HG02678 (cell line): ENCODE measurements around the gene DYRK1B.

ENCODE experiments used
- ATAC-seq: cut with Tn5 transposase; IDR thresholded peaks from one replicate; pipeline ENCODE4 v1.9.1; 2021; ENCODE audit warnings: mild to moderate bottlenecking, moderate library complexity; ENCODE audit not compliant: unreplicated experiment

Gene DYRK1B

DNA sequence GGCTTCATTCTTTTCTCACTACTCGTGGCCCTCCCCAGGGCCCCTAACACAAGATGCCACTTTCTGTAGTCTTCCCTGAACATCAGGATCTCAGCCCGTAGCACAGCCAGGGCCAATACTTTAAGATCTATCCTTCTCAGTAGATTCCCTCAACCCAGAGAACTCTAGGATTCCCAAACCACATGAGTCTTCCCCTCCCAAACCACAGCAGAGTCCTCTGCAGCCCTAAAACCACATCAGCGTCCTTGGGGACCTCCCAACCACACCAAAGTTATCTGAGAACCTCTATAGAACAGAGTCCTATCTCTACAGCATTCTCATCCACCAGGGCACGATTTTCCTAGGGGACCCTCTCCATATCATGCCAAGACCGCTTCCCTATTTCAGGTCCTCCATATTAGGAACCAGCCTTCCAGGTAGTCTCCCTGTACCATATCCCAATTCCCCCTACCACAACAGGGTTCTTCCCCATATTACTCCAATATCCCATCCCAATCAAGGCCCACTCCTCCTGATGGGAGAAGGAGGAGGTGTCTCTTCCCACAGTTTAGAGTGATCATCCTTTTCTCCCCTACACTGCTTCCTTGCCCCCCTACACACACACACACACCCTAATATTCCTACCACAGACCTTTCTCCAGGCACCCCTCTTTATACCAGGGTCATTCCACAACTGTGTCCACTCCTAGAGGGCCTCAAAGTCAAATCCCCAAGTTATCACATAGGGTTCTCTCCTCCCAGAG is 1.4 kb downstream of the DYRK1B start:
- no peak for ATAC-seq

DNA sequence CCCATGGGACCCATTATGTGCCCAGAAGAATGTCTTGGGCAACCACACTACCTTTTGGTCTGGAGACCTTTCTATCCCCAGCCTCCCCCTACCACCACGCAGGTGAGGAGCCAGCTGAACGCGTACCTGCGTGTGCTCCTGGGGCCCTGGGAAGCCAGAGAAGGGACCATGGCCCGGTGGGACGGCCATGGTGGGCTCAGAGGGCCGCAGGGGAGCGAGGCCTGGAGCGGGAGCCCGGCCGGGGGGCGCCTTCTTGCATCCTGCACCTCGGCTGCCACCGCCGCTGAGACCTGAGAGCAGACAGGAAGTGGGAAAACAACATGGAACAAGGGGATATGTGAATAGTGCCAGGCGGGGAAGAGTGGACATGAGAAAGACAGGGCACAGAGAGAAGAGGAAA is 2.3 kb downstream of the DYRK1B start:
- ATAC-seq, result no peak

DNA sequence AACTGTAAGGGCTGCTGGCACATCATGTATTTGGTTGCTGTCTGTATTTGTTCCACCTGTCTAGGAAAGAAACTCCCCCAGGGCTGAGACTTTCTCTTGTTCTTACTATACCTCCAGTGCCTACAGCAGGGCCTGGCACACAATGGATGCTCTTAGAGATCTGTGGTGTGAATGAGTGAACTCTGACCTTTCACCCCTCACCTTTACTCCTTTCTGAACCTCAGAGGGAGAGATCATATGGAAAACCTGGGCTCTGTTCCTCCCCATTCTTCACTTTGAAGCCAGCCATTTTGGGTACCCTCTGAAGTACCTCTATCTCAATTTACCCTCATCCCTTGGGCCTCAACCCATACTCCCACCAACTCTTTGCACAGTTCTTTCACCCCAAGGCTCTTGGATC is 3.1 kb downstream of the DYRK1B start:
- no peak for ATAC-seq

- no peak for ATAC-seq
Observed at GRCh38 chr19:39830406-39830805, 3.6 kb downstream of the DYRK1B start.

- no peak for ATAC-seq
Observed at GRCh38 chr19:39829702-39830275, 4.2 kb downstream of the DYRK1B start.

GRCh38 chr19:39828654-39829032 is 5.3 kb downstream of the DYRK1B start:
- no peak for ATAC-seq

- no peak for ATAC-seq
Observed at GRCh38 chr19:39828015-39828653, 5.8 kb downstream of the DYRK1B start.

DNA sequence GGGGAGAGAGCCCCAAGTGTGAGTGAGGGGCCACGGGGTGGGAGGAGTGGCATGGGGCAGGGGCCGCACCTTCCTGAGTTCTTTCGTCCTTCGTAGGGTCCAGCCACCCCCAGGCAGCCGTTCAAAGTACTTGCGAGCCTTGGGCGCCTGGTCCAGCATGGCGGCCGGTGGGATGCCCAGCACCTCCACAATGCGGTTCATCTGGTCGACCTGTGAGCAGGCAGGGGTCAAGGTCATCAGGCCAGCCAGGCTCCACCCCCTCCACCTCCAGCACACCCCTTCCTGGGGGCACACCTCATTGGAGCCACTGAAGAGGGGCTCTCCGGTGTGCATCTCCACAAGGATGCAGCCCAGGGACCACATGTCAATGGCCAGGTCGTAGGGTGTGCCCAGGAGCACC is 6.7 kb downstream of the DYRK1B start:
- ATAC-seq, result no peak

GRCh38 chr19:39826311-39826945 is 7.5 kb downstream of the DYRK1B start:
- ATAC-seq, result no peak

DNA sequence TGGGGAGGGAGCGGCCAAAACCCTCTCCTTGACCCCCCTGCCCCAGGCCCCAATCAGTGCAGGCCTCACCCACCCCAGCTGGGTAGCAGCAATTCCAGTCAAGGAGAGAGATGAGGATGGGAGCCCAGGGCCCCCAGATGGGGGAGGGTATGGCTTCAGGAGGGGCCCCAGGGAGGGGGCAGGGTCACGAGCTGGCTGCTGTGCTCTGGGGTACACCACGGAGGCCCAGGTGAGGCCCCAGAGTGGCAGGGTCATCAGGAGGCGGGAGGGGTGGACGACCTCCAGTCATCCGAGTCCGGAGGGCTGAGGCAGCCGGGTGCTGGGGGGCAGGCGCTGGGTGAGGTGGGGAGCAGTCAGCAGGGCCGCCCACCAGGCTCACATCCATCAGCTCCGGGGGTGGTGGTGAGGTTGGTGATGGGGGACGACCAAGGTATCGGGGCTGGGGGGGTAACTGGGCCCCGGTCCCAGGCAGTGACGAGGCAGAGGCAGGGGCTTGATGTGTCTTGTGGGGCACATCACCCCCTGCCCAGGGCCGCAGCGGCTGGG is 8.4 kb downstream of the DYRK1B start:
- ATAC-seq, result no peak

DNA sequence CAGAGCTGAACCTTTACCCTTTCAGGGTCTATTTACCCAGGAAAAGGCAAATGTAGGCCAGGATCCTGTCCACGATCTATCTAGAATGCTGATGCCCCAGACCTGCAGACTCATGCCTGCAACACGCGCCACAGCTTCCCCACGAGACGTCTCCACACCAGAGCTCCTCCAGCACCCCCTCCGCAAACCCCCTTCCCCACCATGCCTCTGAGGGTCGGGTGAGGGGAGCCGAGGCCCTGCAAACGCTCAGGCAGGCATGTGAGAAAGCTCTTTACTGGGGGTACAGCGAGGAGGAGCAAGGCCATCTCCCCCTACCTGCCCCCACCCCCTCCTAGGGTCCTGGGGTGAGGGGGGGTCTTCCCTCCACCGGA is 8.9 kb downstream of the DYRK1B start:
- no peak for ATAC-seq

- peak; percentile 94 for ATAC-seq
Observed at GRCh38 chr19:39824143-39825092, 9.5 kb downstream of the DYRK1B start.

- ATAC-seq, result no peak
Observed at GRCh38 chr19:39823686-39824085, 10.3 kb downstream of the DYRK1B start.

DNA sequence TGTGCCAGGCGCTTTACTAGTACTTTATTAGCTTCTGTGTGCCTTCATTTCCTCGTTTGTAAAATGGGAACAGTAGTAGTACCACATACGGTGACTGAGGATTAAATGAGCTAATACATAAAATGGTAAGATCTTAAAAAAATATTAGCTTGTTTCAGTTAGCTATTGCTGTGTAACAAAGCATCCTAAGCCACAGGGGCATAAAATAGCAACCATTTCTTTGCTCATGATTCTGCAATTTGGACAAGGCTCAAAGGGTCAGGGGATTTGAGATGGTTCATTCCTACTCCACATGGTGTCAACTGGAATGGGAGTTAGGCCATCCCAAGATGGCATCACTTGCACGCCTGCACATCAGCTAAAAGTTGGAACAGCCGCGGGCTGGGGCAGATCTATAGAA is 13.3 kb downstream of the DYRK1B start:
- ATAC-seq, result no peak

GRCh38 chr19:39819786-39820185 is 14.2 kb downstream of the DYRK1B start:
- no peak for ATAC-seq

DNA sequence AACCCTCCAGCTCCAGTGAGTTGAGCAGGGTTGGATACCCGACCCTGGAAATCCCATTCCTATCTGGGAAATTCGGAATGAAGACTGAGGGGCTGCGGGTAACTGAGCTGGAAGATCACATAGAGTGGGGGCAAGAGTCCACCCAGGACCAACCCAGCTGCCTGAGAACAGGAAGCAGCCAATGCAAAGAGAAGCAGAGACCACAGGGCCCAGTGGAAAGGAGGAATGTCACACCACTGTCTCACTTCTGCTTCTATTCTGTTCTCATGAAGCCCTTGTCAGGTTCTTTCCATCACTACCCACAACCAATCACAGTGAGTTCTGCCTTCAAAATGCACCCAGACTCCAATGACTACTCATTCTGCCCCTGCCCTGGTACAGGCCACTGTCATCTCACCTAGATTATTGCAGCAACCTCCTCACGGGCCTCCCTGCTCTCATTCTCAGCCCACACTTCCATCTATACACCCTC is 15.3 kb downstream of the DYRK1B start:
- ATAC-seq, result peak; percentile 65

GRCh38 chr19:39817888-39818561 is 15.9 kb downstream of the DYRK1B start:
- no peak for ATAC-seq

GRCh38 chr19:39816287-39817048 is 17.5 kb downstream of the DYRK1B start:
- ATAC-seq, result no peak

GRCh38 chr19:39814595-39814994 is 19.4 kb downstream of the DYRK1B start:
- ATAC-seq, result no peak
